Measurements from ENCODE around the gene KCNH6. TPM values are rescaled to one million over a fixed set of nuclear protein-coding genes. Genes with fewer than 3 reads are reported as not detected.

The KCNH6 gene
- total RNA-seq, 1 donor from 2014 or later: not detected

DNA sequence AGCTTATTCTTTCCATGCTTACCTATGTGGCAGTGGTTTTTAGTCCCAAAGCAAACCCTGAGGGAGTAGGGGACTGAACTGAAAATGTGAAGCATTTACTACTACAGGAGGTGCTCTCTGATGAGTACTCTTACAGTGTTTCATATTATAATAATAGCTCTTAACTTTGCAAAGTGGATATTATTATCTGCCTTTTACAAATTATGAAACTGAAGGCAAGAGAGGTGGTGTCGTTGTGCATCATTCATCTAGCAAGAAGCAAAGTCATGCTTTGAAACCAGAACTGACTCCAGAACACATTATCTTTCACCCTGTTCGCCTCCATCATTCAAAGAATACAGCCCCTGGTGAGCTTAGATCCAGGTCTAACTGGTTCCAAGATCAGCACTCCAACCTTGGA lies 8.2 kb upstream of the KCNH6 start:
- H3K4me3 ChIP-seq: no peak overlapping the region
- no peak for TF ChIP-seq CTCF (IDR thresholded peaks at IDR 0.05)
- H3K27me3 ChIP-seq: no peaks in the 10 kb centered on the region
- DNase-seq (ENCODE audit: low spot score in 2 of 2): no peak
- H3K9me3 ChIP-seq: no peaks in the 10 kb centered on the region
- no peaks in the 10 kb centered on the region for H3K4me1 ChIP-seq
- no peak overlapping the region for H3K27ac ChIP-seq
- no peaks in the 10 kb centered on the region for H3K36me3 ChIP-seq
- intact Hi-C loops (cut with DNase I): no loop called here

DNA sequence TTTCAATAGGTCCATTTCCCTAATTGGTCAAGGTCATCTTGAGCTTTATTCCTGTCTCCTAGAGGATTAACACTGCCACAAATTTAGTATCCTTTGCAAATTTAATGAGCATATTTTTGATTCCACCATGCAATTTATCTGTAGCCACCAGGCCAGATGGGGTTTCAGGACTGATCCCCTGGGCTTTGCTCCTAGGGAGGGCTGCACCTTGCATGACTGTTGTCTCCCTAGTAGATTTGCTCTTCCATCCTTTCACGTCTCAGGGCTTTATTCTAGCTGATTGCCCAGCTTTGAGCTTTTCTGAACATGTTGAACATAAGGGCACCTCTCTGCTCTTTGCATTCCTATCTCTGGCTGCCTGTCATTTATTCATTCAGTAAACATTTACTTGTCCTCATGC lies 7.7 kb upstream of the KCNH6 start:
- no peaks in the 10 kb centered on the region for H3K9me3 ChIP-seq
- intact Hi-C loops (cut with DNase I): no loop called here
- no peak for TF ChIP-seq CTCF (IDR thresholded peaks at IDR 0.05)
- H3K4me1 ChIP-seq: no peaks in the 10 kb centered on the region
- no peaks in the 10 kb centered on the region for H3K36me3 ChIP-seq
- H3K4me3 ChIP-seq: no peak overlapping the region
- H3K27ac ChIP-seq: no peak overlapping the region
- H3K27me3 ChIP-seq: no peaks in the 10 kb centered on the region
- DNase-seq (ENCODE audit: low spot score in 2 of 2): no peak

- Histone ChIP-seq H3K27me3 (no peaks in the 10 kb centered on the region), H3K36me3 (no peaks in the 10 kb centered on the region), H3K4me3 (no peak overlapping the region), H3K4me1 (no peaks in the 10 kb centered on the region), H3K27ac (no peak overlapping the region), H3K9me3 (no peaks in the 10 kb centered on the region)
- TF ChIP-seq CTCF (IDR thresholded peaks at IDR 0.05): no peak
- intact Hi-C loops (cut with DNase I): no loop called here
- DNase-seq (ENCODE audit: low spot score in 2 of 2): no peak
Observed at GRCh38 chr17:63516910-63517824, 6.0 kb upstream of the KCNH6 start.

DNA sequence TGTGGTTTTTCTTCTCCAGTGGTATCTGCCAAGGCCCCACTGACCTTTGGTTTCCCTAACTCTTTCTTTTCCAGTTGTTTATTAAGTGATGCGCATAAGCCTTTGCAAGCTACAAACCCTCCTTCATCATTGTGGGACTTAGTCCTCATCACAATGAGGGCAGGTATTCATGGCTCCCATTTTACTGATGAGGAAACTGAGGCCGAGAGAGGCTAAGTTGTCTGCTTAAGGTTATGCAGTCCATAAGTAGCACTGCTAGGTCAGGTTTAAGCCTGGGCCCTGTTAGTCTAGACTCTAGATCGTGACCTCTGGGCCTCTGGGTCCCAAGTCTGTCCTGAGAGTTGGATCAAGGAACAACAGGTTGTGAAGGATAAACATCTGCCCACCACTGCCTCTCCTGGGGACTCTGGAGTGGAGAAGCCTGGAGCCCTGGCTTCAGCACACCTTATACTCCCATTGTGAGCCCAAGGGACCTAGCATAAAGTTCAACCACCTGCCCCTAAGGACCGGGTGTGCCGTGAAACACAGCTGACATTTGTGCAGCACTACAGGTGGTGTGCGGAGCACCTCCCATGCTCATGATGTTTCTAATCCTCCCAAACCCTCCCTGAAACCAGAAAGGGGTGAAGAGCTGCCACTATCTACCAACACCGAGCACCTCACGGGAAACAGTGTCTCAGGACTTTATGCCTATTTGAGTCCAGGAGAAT lies 5.2 kb upstream of the KCNH6 start:
- no peak for DNase-seq (ENCODE audit: low spot score in 2 of 2)
- H3K4me3 ChIP-seq: no peak overlapping the region
- no peak for TF ChIP-seq CTCF (IDR thresholded peaks at IDR 0.05)
- intact Hi-C loops (cut with DNase I): no loop called here
- no peaks in the 10 kb centered on the region for H3K27me3 ChIP-seq
- H3K4me1 ChIP-seq: no peaks in the 10 kb centered on the region
- no peak overlapping the region for H3K27ac ChIP-seq
- H3K36me3 ChIP-seq: no peaks in the 10 kb centered on the region
- no peaks in the 10 kb centered on the region for H3K9me3 ChIP-seq

GRCh38 chr17:63519116-63519881 lies 3.9 kb upstream of the KCNH6 start:
- no peak for TF ChIP-seq CTCF (IDR thresholded peaks at IDR 0.05)
- Histone ChIP-seq H3K27ac (no peak overlapping the region), H3K27me3 (no peaks in the 10 kb centered on the region), H3K4me3 (no peak overlapping the region), H3K9me3 (no peaks in the 10 kb centered on the region), H3K4me1 (peaks cover 0 to 3% of the 10 kb centered on the region in 2 donors), H3K36me3 (no peaks in the 10 kb centered on the region)
- intact Hi-C loops (cut with DNase I): no loop called here
- no peak for DNase-seq (ENCODE audit: low spot score in 2 of 2)
